Measurements from ENCODE around the gene IRF5. TPM values are rescaled to one million over a fixed set of nuclear protein-coding genes. Genes with fewer than 3 reads are reported as not detected.

Gene IRF5
- total RNA-seq, 2 experiments from 2014 or later: 6.5 to 7.7 TPM

DNA sequence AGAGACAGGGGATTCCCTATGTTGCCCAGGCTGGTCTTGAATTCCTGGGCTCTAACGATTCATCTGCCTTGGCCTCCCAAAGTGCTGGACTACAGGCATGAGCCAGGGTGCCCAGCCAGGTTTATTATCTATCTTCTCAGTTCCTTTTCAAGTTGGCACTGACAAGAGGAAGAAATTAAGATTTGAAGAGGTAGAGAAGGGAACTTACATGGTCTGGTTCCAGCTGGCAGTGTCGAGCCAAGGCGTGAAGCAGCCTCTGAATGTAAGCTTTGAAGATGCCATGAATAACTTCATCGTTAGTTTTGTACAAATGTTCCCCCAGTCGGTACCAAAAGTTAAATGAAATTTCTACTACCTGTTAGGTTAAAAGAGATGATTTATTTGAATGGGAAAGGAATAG lies 59.5 kb downstream of the IRF5 start:
- ChIA-PET CTCF (no interaction called here), POLR2A (no interaction called here)
- Mint-ChIP-seq H3K27me3 (no peaks in the 10 kb centered on the region), H3K4me1 (ENCODE audit: low read depth) (no peaks in the 10 kb centered on the region), H3K4me3 (no peak overlapping the region), H3K36me3 (ENCODE audit: low read depth) (peaks cover 27% of the 10 kb centered on the region), H3K27ac (no peak overlapping the region), H3K9me3 (no peaks in the 10 kb centered on the region)
- DNase-seq (no peak), ATAC-seq (no peak)
- intact Hi-C loops (cut with micrococcal nuclease): no loop called here
- TF ChIP-seq, protein P1, sequence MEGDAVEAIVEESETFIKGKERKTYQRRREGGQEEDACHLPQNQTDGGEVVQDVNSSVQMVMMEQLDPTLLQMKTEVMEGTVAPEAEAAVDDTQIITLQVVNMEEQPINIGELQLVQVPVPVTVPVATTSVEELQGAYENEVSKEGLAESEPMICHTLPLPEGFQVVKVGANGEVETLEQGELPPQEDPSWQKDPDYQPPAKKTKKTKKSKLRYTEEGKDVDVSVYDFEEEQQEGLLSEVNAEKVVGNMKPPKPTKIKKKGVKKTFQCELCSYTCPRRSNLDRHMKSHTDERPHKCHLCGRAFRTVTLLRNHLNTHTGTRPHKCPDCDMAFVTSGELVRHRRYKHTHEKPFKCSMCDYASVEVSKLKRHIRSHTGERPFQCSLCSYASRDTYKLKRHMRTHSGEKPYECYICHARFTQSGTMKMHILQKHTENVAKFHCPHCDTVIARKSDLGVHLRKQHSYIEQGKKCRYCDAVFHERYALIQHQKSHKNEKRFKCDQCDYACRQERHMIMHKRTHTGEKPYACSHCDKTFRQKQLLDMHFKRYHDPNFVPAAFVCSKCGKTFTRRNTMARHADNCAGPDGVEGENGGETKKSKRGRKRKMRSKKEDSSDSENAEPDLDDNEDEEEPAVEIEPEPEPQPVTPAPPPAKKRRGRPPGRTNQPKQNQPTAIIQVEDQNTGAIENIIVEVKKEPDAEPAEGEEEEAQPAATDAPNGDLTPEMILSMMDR (IDR thresholded peaks at IDR 0.05): no peak

Other genes with a start within 250 kb of the IRF5 start
- 10 to 100 TPM; 30.9 to 33.1 TPM for gene CALU, start 198.6 kb upstream of the IRF5 start, total RNA-seq
- gene OPN1SW, start 162.1 kb upstream of the IRF5 start, total RNA-seq: not detected
- 1 to 10 TPM; 7.6 to 9.6 TPM for gene CCDC136, start 146.0 kb upstream of the IRF5 start, total RNA-seq
- gene FLNC, start 107.5 kb upstream of the IRF5 start, total RNA-seq: under 1 TPM; 0.14 to 0.16 TPM
- gene ATP6V1F, start 75.1 kb upstream of the IRF5 start, total RNA-seq: 100 to 1,000 TPM; 109 to 113 TPM
- gene KCP, start 27.2 kb upstream of the IRF5 start, total RNA-seq: not detected
- 10 to 100 TPM; 58.4 to 59.3 TPM for gene TNPO3, start 117.2 kb downstream of the IRF5 start, total RNA-seq
- gene TSPAN33, start 206.8 kb downstream of the IRF5 start, total RNA-seq: 10 to 100 TPM in 1 of 2 experiments, 1 to 10 TPM in 1; 9.3 to 11.0 TPM